Astrocyte (in vitro differentiated cells and primary cell): ENCODE results near the gene ADAMTS12. TPM values are rescaled to one million over a fixed set of nuclear protein-coding genes. Genes with fewer than 3 reads are reported as not detected.
A peak's percentile ranks its signal among the peaks of the same experiment; 100 is the strongest.

Source experiments
- DNase-seq: peaks from one replicate; pipeline ENCODE4 v3.0.0-alpha.2; 2010; ENCODE audit warnings: low read depth
- FAIRE-seq: peaks from 2 replicates; lab custom pipeline; 2011; peaks lifted over from hg19 to GRCh38; lab: Jason Lieb, UNC
- H2AFZ ChIP-seq: 2 replicates; pipeline ENCODE4 v1.6.0; 2012; ENCODE audit warnings: low read depth, low read length, inconsistent platforms
- H3K27ac ChIP-seq: 2 replicates; pipeline ENCODE4 v1.5.1; 2011; ENCODE audit warnings: low read depth, low read length, inconsistent platforms
- H3K27me3 ChIP-seq: 2 replicates; pipeline ENCODE4 v1.6.0; 2011; ENCODE audit warnings: low read length, inconsistent platforms; ENCODE audit not compliant: insufficient read depth
- H3K36me3 ChIP-seq: 2 replicates; pipeline ENCODE4 v1.5.1; 2011; ENCODE audit warnings: low read length, inconsistent platforms; ENCODE audit not compliant: insufficient read depth
- H3K4me1 ChIP-seq: 2 replicates; pipeline ENCODE4 v1.5.1; 2011; ENCODE audit warnings: low read length, inconsistent platforms; ENCODE audit not compliant: insufficient read depth
- H3K4me2 ChIP-seq: 2 replicates; pipeline ENCODE4 v1.6.0; 2012; ENCODE audit warnings: low read length, inconsistent platforms
- H3K4me3 ChIP-seq: 2 replicates; pipeline ENCODE4 v1.5.1; 2011; ENCODE audit warnings: low read depth, mild to moderate bottlenecking, low read length, inconsistent platforms; ENCODE audit not compliant: insufficient read depth
- H3K79me2 ChIP-seq: 2 replicates; pipeline ENCODE4 v1.6.0; 2012; ENCODE audit warnings: mild to moderate bottlenecking, low read length, inconsistent platforms; ENCODE audit not compliant: insufficient read depth
- H3K9ac ChIP-seq: 2 replicates; pipeline ENCODE4 v1.6.0; 2012; ENCODE audit warnings: mild to moderate bottlenecking, low read length, inconsistent platforms
- H3K9me3 ChIP-seq: 2 replicates; pipeline ENCODE4 v1.5.1; 2012; ENCODE audit warnings: low read depth, mild to moderate bottlenecking, low read length, inconsistent platforms; ENCODE audit not compliant: insufficient read depth
- H4K20me1 ChIP-seq: 2 replicates; pipeline ENCODE4 v1.6.0; 2012; ENCODE audit warnings: low read length, inconsistent platforms; ENCODE audit not compliant: insufficient read depth
- H3K27ac Mint-ChIP-seq: one replicate; pipeline ENCODE4 v1.8.0; 2021; ENCODE audit warnings: mild to moderate bottlenecking, mixed read lengths; ENCODE audit not compliant: unreplicated experiment
- H3K27me3 Mint-ChIP-seq: one replicate; pipeline ENCODE4 v1.8.0; 2021; ENCODE audit warnings: low read depth, mixed read lengths; ENCODE audit not compliant: unreplicated experiment
- H3K36me3 Mint-ChIP-seq: one replicate; pipeline ENCODE4 v1.8.0; 2021; ENCODE audit warnings: low read depth, mixed read lengths; ENCODE audit not compliant: unreplicated experiment
- H3K4me1 Mint-ChIP-seq: one replicate; pipeline ENCODE4 v1.8.0; 2021; ENCODE audit warnings: low read depth, mixed read lengths; ENCODE audit not compliant: unreplicated experiment
- H3K4me3 Mint-ChIP-seq: one replicate; pipeline ENCODE4 v1.8.0; 2021; ENCODE audit warnings: mild to moderate bottlenecking, moderate library complexity, mixed read lengths; ENCODE audit not compliant: unreplicated experiment
- H3K9me3 Mint-ChIP-seq: one replicate; pipeline ENCODE4 v1.8.0; 2021; ENCODE audit warnings: mild to moderate bottlenecking, mixed read lengths; ENCODE audit not compliant: unreplicated experiment
- EZH2 ChIP-seq: IDR thresholded peaks from 2 replicates; pipeline ENCODE4 v1.6.1; 2012; ENCODE audit warnings: mild to moderate bottlenecking, low read length, inconsistent platforms; ENCODE audit not compliant: insufficient read depth
- total RNA-seq: library from RNA; stranded (reverse); gene quantifications from 2 replicates; pipeline ENCODE4 v1.2.1, GENCODE V29; 2021
- TF ChIP-seq, protein P1 (sequence below): IDR thresholded peaks from 2 replicates; pipeline ENCODE4 v1.5.1; 2011; ENCODE audit warnings: low read depth, mild to moderate bottlenecking, inconsistent platforms, low read length, moderate library complexity; ENCODE audit not compliant: insufficient read depth

The ADAMTS12 gene
- total RNA-seq, 1 donor from 2014 or later = 156 TPM

DNA sequence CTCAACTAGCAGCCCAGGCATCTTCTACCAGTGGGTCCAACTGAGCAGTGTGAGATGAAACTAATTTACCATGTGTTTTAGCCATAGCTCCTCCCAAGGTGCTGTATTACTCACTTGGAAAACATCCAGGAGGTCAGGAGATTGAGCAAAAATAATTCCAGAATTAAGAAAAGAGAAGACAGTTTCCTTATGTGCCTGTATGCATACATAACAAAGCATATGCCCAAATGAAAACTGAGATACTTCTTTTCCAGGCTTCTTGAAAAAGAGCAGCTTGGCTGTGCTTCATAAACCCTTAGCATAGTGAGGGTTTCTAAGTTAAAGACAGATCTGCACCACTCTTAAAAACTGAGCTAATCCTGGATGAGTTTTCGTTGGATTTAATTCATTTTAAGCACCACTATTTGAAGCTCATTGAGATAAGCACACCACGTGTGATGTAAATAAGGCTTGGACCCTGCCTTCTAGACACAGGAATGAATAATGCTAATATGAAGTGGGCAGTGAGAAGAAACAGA lies 119.4 kb downstream of the ADAMTS12 start:
- no peaks in the 10 kb centered on the region for H3K27me3 ChIP-seq
- H4K20me1 ChIP-seq = peaks cover 13% of the 10 kb centered on the region
- no peaks in the 10 kb centered on the region for H3K9me3 ChIP-seq
- Mint-ChIP-seq H3K4me1 (peaks cover 28% of the 10 kb centered on the region), H3K4me3 (no peak overlapping the region), H3K27me3 (no peaks in the 10 kb centered on the region), H3K9me3 (peaks cover 6% of the 10 kb centered on the region), H3K36me3 (peaks cover 16% of the 10 kb centered on the region), H3K27ac (peak overlapping the region; percentile 22)
- H3K36me3 ChIP-seq = no peaks in the 10 kb centered on the region
- H3K4me1 ChIP-seq = peaks cover 21% of the 10 kb centered on the region
- H3K79me2 ChIP-seq = peaks cover 84% of the 10 kb centered on the region
- H3K9ac ChIP-seq = peak overlapping the region; percentile 21
- peak overlapping the region; percentile 33 for H3K27ac ChIP-seq
- peak overlapping the region; percentile 51 for H3K4me2 ChIP-seq
- no peak overlapping the region for H3K4me3 ChIP-seq
- H2AFZ ChIP-seq = no peak overlapping the region
- peak; percentile 68 for DNase-seq
- no peak for TF ChIP-seq EZH2
- TF ChIP-seq, protein P1, sequence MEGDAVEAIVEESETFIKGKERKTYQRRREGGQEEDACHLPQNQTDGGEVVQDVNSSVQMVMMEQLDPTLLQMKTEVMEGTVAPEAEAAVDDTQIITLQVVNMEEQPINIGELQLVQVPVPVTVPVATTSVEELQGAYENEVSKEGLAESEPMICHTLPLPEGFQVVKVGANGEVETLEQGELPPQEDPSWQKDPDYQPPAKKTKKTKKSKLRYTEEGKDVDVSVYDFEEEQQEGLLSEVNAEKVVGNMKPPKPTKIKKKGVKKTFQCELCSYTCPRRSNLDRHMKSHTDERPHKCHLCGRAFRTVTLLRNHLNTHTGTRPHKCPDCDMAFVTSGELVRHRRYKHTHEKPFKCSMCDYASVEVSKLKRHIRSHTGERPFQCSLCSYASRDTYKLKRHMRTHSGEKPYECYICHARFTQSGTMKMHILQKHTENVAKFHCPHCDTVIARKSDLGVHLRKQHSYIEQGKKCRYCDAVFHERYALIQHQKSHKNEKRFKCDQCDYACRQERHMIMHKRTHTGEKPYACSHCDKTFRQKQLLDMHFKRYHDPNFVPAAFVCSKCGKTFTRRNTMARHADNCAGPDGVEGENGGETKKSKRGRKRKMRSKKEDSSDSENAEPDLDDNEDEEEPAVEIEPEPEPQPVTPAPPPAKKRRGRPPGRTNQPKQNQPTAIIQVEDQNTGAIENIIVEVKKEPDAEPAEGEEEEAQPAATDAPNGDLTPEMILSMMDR = no peak
- FAIRE-seq = peak; percentile 63

DNA sequence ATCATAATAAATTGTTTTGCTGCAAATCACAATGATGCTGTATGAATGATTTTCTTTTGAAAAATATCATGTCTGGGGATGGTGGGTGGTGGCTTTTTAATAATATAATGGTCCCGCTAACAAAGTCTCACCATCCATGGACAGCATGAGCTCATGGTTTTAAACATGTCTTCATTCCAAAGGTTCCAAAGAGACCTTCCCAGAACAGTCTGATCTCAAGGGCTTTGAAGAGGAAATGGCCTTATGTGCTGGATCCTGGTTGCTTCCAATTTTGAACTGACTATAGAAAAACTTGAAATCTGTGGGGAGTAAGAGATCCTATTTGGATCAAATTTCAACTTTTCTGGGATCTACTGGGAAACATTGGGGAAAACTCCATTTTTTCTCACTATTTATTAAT lies 121.8 kb downstream of the ADAMTS12 start:
- no peak overlapping the region for H3K4me2 ChIP-seq
- FAIRE-seq (no peak), DNase-seq (no peak)
- no peaks in the 10 kb centered on the region for H3K27me3 ChIP-seq
- Mint-ChIP-seq H3K9me3 (no peaks in the 10 kb centered on the region), H3K27me3 (no peaks in the 10 kb centered on the region), H3K4me3 (no peak overlapping the region), H3K4me1 (peaks cover 32% of the 10 kb centered on the region), H3K36me3 (no peaks in the 10 kb centered on the region), H3K27ac (no peak overlapping the region)
- H3K9ac ChIP-seq = no peak overlapping the region
- no peak overlapping the region for H3K4me3 ChIP-seq
- H3K4me1 ChIP-seq = peaks cover 22% of the 10 kb centered on the region
- H3K9me3 ChIP-seq = no peaks in the 10 kb centered on the region
- peaks cover 82% of the 10 kb centered on the region for H3K79me2 ChIP-seq
- TF ChIP-seq EZH2 = no peak
- TF ChIP-seq, protein P1 = no peak
- no peaks in the 10 kb centered on the region for H3K36me3 ChIP-seq
- H4K20me1 ChIP-seq = peaks cover 13% of the 10 kb centered on the region
- H3K27ac ChIP-seq = no peak overlapping the region
- H2AFZ ChIP-seq = no peak overlapping the region

DNA sequence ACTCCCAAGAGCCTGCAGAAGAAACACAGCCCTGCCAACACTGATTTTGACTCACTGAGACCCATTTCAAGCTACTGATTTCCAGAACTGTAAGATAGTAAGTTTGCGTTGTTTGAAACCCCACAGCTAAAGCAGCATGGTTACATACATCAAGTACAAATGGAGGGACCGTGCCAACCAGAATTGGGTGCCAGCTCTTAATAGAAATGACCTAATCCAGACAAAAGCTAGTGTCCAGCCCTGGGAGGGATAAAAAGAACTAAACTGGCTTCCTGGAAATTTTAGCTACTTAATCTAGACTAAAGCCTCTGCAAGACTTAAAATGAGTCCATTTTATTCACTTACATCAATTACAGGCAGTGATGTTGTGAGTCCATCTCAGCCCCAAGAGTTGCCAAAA lies 122.6 kb downstream of the ADAMTS12 start:
- Mint-ChIP-seq H3K27ac (no peak overlapping the region), H3K4me1 (peaks cover 38% of the 10 kb centered on the region), H3K27me3 (no peaks in the 10 kb centered on the region), H3K9me3 (no peaks in the 10 kb centered on the region), H3K36me3 (no peaks in the 10 kb centered on the region), H3K4me3 (no peak overlapping the region)
- H3K27me3 ChIP-seq = no peaks in the 10 kb centered on the region
- DNase-seq = no peak
- no peak overlapping the region for H3K27ac ChIP-seq
- TF ChIP-seq, protein P1 = no peak
- TF ChIP-seq EZH2 = no peak
- H3K9me3 ChIP-seq = no peaks in the 10 kb centered on the region
- H2AFZ ChIP-seq = no peak overlapping the region
- no peak for FAIRE-seq
- peaks cover 13% of the 10 kb centered on the region for H4K20me1 ChIP-seq
- H3K4me1 ChIP-seq = peaks cover 27% of the 10 kb centered on the region
- peaks cover 81% of the 10 kb centered on the region for H3K79me2 ChIP-seq
- H3K4me2 ChIP-seq = no peak overlapping the region
- no peak overlapping the region for H3K9ac ChIP-seq
- no peaks in the 10 kb centered on the region for H3K36me3 ChIP-seq
- no peak overlapping the region for H3K4me3 ChIP-seq
